H1 (cell line): ENCODE measurements around the gene ATP13A3. TPM values are rescaled to one million over a fixed set of nuclear protein-coding genes. Genes with fewer than 3 reads are reported as not detected.

ENCODE experiments used
- CTCF ChIA-PET: fragments of 300-600 bp; sonication (Branson Sonifier 250); formaldehyde crosslinking; loops from one replicate; lab custom pipeline; 2021; ENCODE audit not compliant: partially characterized antibody; lab: Charles Lee
- POLR2A ChIA-PET: fragments of 300-600 bp; sonication (Branson Sonifier 250); formaldehyde crosslinking; loops from one replicate; lab custom pipeline; 2021; ENCODE audit warnings: inconsistent platforms; ENCODE audit not compliant: partially characterized antibody; lab: Charles Lee
- DNase-seq, 2 experiments: peaks; one replicate each; pipeline versions ENCODE4 v3.0.0 to v3.0.0-alpha.2; 2010 to 2022; ENCODE audit warnings: low spot score in 2 of 2, low read depth in 1 of 2, mixed read lengths in 1 of 2
- FAIRE-seq: peaks from 2 replicates; lab custom pipeline; 2011; peaks lifted over from hg19 to GRCh38; lab: Jason Lieb, UNC
- H2AFZ ChIP-seq: 2 replicates; pipeline ENCODE4 v1.8.1; 2012; ENCODE audit warnings: low read length, inconsistent platforms
- H2AK5ac ChIP-seq: 2 replicates; pipeline ENCODE4 v1.6.1; 2013; ENCODE audit warnings: low read depth, low read length
- H2BK120ac ChIP-seq: replicated peaks from 2 replicates; pipeline ENCODE3; 2013; ENCODE audit warnings: low read depth, low read length, inconsistent platforms
- H2BK12ac ChIP-seq: 2 replicates; pipeline ENCODE4 v1.6.1; 2013; ENCODE audit warnings: low read depth, low read length
- H2BK15ac ChIP-seq: 2 replicates; pipeline ENCODE4 v1.6.1; 2013; ENCODE audit warnings: low read length
- H2BK20ac ChIP-seq: 2 replicates; pipeline ENCODE4 v1.6.1; 2013; ENCODE audit warnings: low read length
- H2BK5ac ChIP-seq: 2 replicates; pipeline ENCODE4 v1.6.1; 2013; ENCODE audit warnings: low read depth, low read length
- H3K14ac ChIP-seq: 2 replicates; pipeline ENCODE4 v1.6.1; 2013; ENCODE audit warnings: inconsistent platforms; ENCODE audit not compliant: insufficient read length
- H3K18ac ChIP-seq: 2 replicates; pipeline ENCODE4 v1.6.1; 2013; ENCODE audit warnings: low read length; ENCODE audit errors: extremely low read depth
- H3K23ac ChIP-seq: 2 replicates; pipeline ENCODE4 v1.6.1; 2013; ENCODE audit warnings: inconsistent platforms; ENCODE audit not compliant: insufficient read length
- H3K23me2 ChIP-seq: 2 replicates; pipeline ENCODE4 v1.6.1; 2013; ENCODE audit warnings: low read depth, low read length
- H3K27ac ChIP-seq: 2 replicates; pipeline ENCODE4 v1.6.1; 2011; ENCODE audit warnings: low read depth, low read length, inconsistent platforms
- H3K27me3 ChIP-seq, 4 experiments: replicated peaks in 1 of 4; 1 replicate in 1 of 4; 2 replicates in 3 of 4; pipeline versions ENCODE4 v1.6.1 to v1.8.1; 2011 to 2013; ENCODE audit warnings: low read length in 3 of 4, mild to moderate bottlenecking in 3 of 4, inconsistent platforms in 2 of 4, mixed read lengths in 2 of 4, moderate library complexity in 1 of 4; ENCODE audit not compliant: control insufficient read depth in 3 of 4, insufficient read depth in 3 of 4; ENCODE audit errors: extremely low read depth in 1 of 4
- H3K36me3 ChIP-seq, 4 experiments: 2 replicates each; pipeline versions ENCODE4 v1.6.1 to v1.8.1; 2011 to 2013; ENCODE audit warnings: mild to moderate bottlenecking in 4 of 4, low read length in 3 of 4, moderate library complexity in 2 of 4, control low read depth in 1 of 4, inconsistent platforms in 1 of 4; ENCODE audit not compliant: insufficient read depth in 4 of 4, control insufficient read depth in 2 of 4
- H3K4ac ChIP-seq: replicated peaks from 2 replicates; pipeline ENCODE3; 2013; ENCODE audit warnings: low read length, low read depth, mixed read lengths, inconsistent platforms; ENCODE audit not compliant: insufficient read length
- H3K4me1 ChIP-seq, 4 experiments: replicated peaks in 1 of 4; 1 replicate in 1 of 4; 2 replicates in 3 of 4; pipeline versions ENCODE4 v1.6.1 to v1.8.1; 2011 to 2013; ENCODE audit warnings: low read length in 3 of 4, inconsistent platforms in 2 of 4, mixed read lengths in 1 of 4; ENCODE audit not compliant: insufficient read depth in 4 of 4, control insufficient read depth in 3 of 4
- H3K4me2 ChIP-seq, 2 experiments: 2 replicates each; pipeline versions ENCODE4 v1.6.1 to v1.8.1; 2011 to 2013; ENCODE audit warnings: low read depth in 2 of 2, low read length in 2 of 2, control low read depth in 1 of 2, inconsistent platforms in 1 of 2, mild to moderate bottlenecking in 1 of 2; ENCODE audit not compliant: insufficient read depth in 1 of 2
- H3K4me3 ChIP-seq, 4 experiments: fragments of 200-600, 300-600 bp in 1 of 4; sonication (generic), shearing (Covaris generic), sonication (Bioruptor Twin) in 1 of 4; 2 replicates each; pipeline versions ENCODE4 v1.5.1 to v1.8.1; 2011 to 2016; ENCODE audit warnings: low read length in 4 of 4, low read depth in 3 of 4, control low read depth in 2 of 4, inconsistent platforms in 2 of 4, mild to moderate bottlenecking in 2 of 4, mixed read lengths in 1 of 4, moderate library complexity in 1 of 4; ENCODE audit not compliant: insufficient read depth in 2 of 4; ENCODE audit errors: extremely low read depth in 1 of 4
- H3K56ac ChIP-seq: replicated peaks from 2 replicates; pipeline ENCODE3; 2013; ENCODE audit warnings: low read depth, mild to moderate bottlenecking, mixed read lengths, low read length, inconsistent platforms; ENCODE audit not compliant: insufficient read length
- H3K79me1 ChIP-seq: 2 replicates; pipeline ENCODE4 v1.6.1; 2013; ENCODE audit warnings: low read depth, low read length, control low read depth
- H3K79me2 ChIP-seq, 2 experiments: 2 replicates each; pipeline versions ENCODE4 v1.6.1 to v1.8.1; 2012 to 2013; ENCODE audit warnings: low read length in 2 of 2, mild to moderate bottlenecking in 2 of 2, inconsistent platforms in 1 of 2; ENCODE audit not compliant: insufficient read depth in 2 of 2, control insufficient read depth in 1 of 2
- H3K9ac ChIP-seq, 4 experiments: replicated peaks in 1 of 4; 1 replicate in 1 of 4; 2 replicates in 3 of 4; pipeline versions ENCODE4 v1.6.1 to v1.8.1; 2011 to 2013; ENCODE audit warnings: low read depth in 3 of 4, low read length in 3 of 4, control low read depth in 2 of 4, mild to moderate bottlenecking in 2 of 4, moderate library complexity in 2 of 4, inconsistent platforms in 1 of 4; ENCODE audit errors: extremely low read depth in 1 of 4
- H3K9me3 ChIP-seq, 2 experiments: 2 replicates each; pipeline versions ENCODE4 v1.6.1 to v1.8.1; 2012 to 2013; ENCODE audit warnings: mild to moderate bottlenecking in 2 of 2, moderate library complexity in 2 of 2, control low read depth in 1 of 2, inconsistent platforms in 1 of 2, low read depth in 1 of 2, low read length in 1 of 2, mixed read lengths in 1 of 2; ENCODE audit not compliant: insufficient read depth in 2 of 2
- H4K20me1 ChIP-seq, 2 experiments: replicated peaks in 1 of 2; 2 replicates each; pipeline versions ENCODE3 to v1.8.1; 2011 to 2013; ENCODE audit warnings: inconsistent platforms in 2 of 2, low read length in 2 of 2, mild to moderate bottlenecking in 1 of 2; ENCODE audit not compliant: insufficient read depth in 2 of 2, control insufficient read depth in 1 of 2
- H4K5ac ChIP-seq: 2 replicates; pipeline ENCODE4 v1.6.1; 2013; ENCODE audit warnings: low read length, low read depth, mixed read lengths, inconsistent platforms; ENCODE audit not compliant: insufficient read length
- H4K8ac ChIP-seq: 2 replicates; pipeline ENCODE4 v1.8.0; 2013; ENCODE audit warnings: mild to moderate bottlenecking, moderate library complexity, low read length, inconsistent platforms; ENCODE audit not compliant: insufficient read depth; ENCODE audit errors: extremely low read depth
- H4K91ac ChIP-seq: replicated peaks from 2 replicates; pipeline ENCODE3; 2013; ENCODE audit warnings: low read length, mixed read lengths, inconsistent platforms; ENCODE audit not compliant: insufficient read length
- ASH2L ChIP-seq: fragments of 200-600, 300-600 bp; sonication (generic); IDR thresholded peaks from one replicate; pipeline ENCODE4 v1.7.1; 2017; ENCODE audit warnings: low read length
- BACH1 ChIP-seq: IDR thresholded peaks from 2 replicates; pipeline ENCODE4 v1.6.1; 2012; ENCODE audit warnings: low read length, improper control_type of control experiment
- BRCA1 ChIP-seq: IDR thresholded peaks from 2 replicates; pipeline ENCODE4 v1.6.1; 2012; ENCODE audit warnings: low read depth, low read length, improper control_type of control experiment
- CHD1 ChIP-seq: IDR thresholded peaks from 2 replicates; pipeline ENCODE4 v1.6.1; 2012; ENCODE audit warnings: low read depth, low read length, improper control_type of control experiment
- CREB1 ChIP-seq: IDR thresholded peaks from 2 replicates; pipeline ENCODE4 v1.6.1; 2012; ENCODE audit warnings: inconsistent platforms
- JUND ChIP-seq: IDR thresholded peaks from 2 replicates; pipeline ENCODE4 v1.6.1; 2011; ENCODE audit warnings: mild to moderate bottlenecking, improper control_type of control experiment, low read length
- KDM1A ChIP-seq: fragments of 200-600, 300-600 bp; sonication (generic); IDR thresholded peaks from 2 replicates; pipeline ENCODE4 v1.7.1; 2016; ENCODE audit warnings: mild to moderate bottlenecking, low read length, borderline replicate concordance
- KDM4A ChIP-seq: IDR thresholded peaks from one replicate; pipeline ENCODE4 v1.7.1; 2012; ENCODE audit warnings: low read depth, mild to moderate bottlenecking, moderate library complexity, low read length, inconsistent platforms; ENCODE audit not compliant: severe bottlenecking
- MAFK ChIP-seq: IDR thresholded peaks from 2 replicates; pipeline ENCODE4 v1.6.1; 2012; ENCODE audit warnings: low read depth, mild to moderate bottlenecking, improper control_type of control experiment, low read length
- MAX ChIP-seq: IDR thresholded peaks from 2 replicates; pipeline ENCODE4 v1.6.1; 2012; ENCODE audit warnings: inconsistent platforms
- POU5F1 ChIP-seq: IDR thresholded peaks from 2 replicates; pipeline ENCODE4 v1.6.1; 2011; ENCODE audit warnings: low read depth, mild to moderate bottlenecking, low read length, moderate library complexity
- RFX5 ChIP-seq: IDR thresholded peaks from 2 replicates; pipeline ENCODE4 v1.6.1; 2011; ENCODE audit warnings: low read depth, low read length, improper control_type of control experiment, borderline replicate concordance
- SAP30 ChIP-seq: fragments of 300-600 bp; sonication (generic); IDR thresholded peaks from 2 replicates; pipeline ENCODE4 v1.7.1; 2012; ENCODE audit warnings: low read length, moderate library complexity, mild to moderate bottlenecking, inconsistent platforms; ENCODE audit not compliant: insufficient read depth, insufficient replicate concordance
- SRF ChIP-seq: IDR thresholded peaks from 2 replicates; pipeline ENCODE4 v1.6.1; 2011; ENCODE audit warnings: mild to moderate bottlenecking, low read depth, low read length, moderate library complexity
- ZNF274 ChIP-seq: IDR thresholded peaks from 2 replicates; pipeline ENCODE4 v1.7.0; 2012; ENCODE audit warnings: low read length, borderline replicate concordance; ENCODE audit errors: extremely low read depth
- WGBS, 2 experiments: shearing (Covaris generic) in 1 of 2; methylation state at CpG; one replicate each; pipeline versions ENCODE4 v1.1.6 to v1.1.7; 2013 to 2015; ENCODE audit warnings: low lambda C conversion rate in 2 of 2, mixed read lengths in 2 of 2, inconsistent platforms in 1 of 2, low coverage in 1 of 2, missing lambda C conversion rate in 1 of 2; ENCODE audit not compliant: insufficient replicate concordance in 2 of 2, insufficient coverage in 1 of 2, insufficient read length in 1 of 2; ENCODE audit errors: extremely low coverage in 1 of 2, missing lambda C conversion rate in 1 of 2; 5-methylcytosine and 5-hydroxymethylcytosine counted together
- polyA plus RNA-seq, 7 experiments: library from polyadenylated mRNA; depleted of rRNA in 3 of 7; stranded (reverse) in 5 of 7; unstranded in 2 of 7; fragments of >200 nt in 5 of 7; fragments of 200-250 nt in 2 of 7; gene quantifications; 1 replicate in 5 of 7; 2 replicates in 1 of 7; 4 replicates in 1 of 7; pipeline versions ENCODE4 v1.2.1 to v1.2.3, GENCODE V29; 2011 to 2013; ENCODE audit warnings: missing spikeins in 2 of 7, mixed read lengths in 2 of 7
- total RNA-seq: library from RNA; stranded (reverse); fragmentation: NEBNext Ultra II Directional; extraction: Animal tissue kit (Norgen Biotek cat#: 25700); gene quantifications from 2 replicates; pipeline ENCODE4 v1.2.1, GENCODE V29; 2021

Gene ATP13A3
- total and polyA plus RNA-seq, 2 of the 8 experiments (the other 6 are each of a cell fraction or from before 2014, with no cell fraction given) = 18.6 to 92.2 TPM

GRCh38 chr3:194423317-194423716, 63.5 kb downstream of the ATP13A3 start:
- no peak overlapping the region for H3K56ac ChIP-seq

More at GRCh38 chr3:194423317-194423716, 63.5 kb downstream of the ATP13A3 start:
- 87% methylated on average over 3 of the region's 3 CpGs; no CpG with 5 or more reads in 1 of the 2 experiments for WGBS, 2 experiments
- Histone ChIP-seq H3K4me2 (no peak overlapping the region), H3K23ac (no peak overlapping the region), H3K79me1 (no peaks in the 10 kb centered on the region), H4K5ac (no peak overlapping the region), H2BK120ac (no peak overlapping the region), H2BK5ac (no peak overlapping the region), H4K91ac (no peak overlapping the region), H2AK5ac (no peak overlapping the region), H3K27ac (no peak overlapping the region), H3K4me3 (no peak overlapping the region), H2AFZ (no peak overlapping the region), H3K23me2 (no peaks in the 10 kb centered on the region), H2BK15ac (no peak overlapping the region), H3K4ac (no peak overlapping the region), H3K4me1 (no peaks in the 10 kb centered on the region; a peak in 1 of 7 replicates), H2BK20ac (no peak overlapping the region), H3K79me2 (no peaks in the 10 kb centered on the region), H4K8ac (no peak overlapping the region), H2BK12ac (no peak overlapping the region), H3K9me3 (no peaks in the 10 kb centered on the region), H3K9ac (no peak overlapping the region), H3K14ac (no peak overlapping the region), H3K18ac (no peak overlapping the region), H4K20me1 (no peaks in the 10 kb centered on the region), H3K27me3 (no peaks in the 10 kb centered on the region), H3K36me3 (peaks cover 8 to 51% (median 21%) of the 10 kb centered on the region in 4 experiments; a peak in 6 of 8 replicates)
- no peak for DNase-seq
- ChIA-PET CTCF (no interaction called here), POLR2A (no interaction called here)
- FAIRE-seq = no peak
- TF ChIP-seq KDM4A (no peak), SRF (no peak), RFX5 (no peak), BACH1 (no peak), SAP30 (no peak), JUND (no peak), BRCA1 (no peak), KDM1A (no peak), POU5F1 (no peak), MAX (no peak), CREB1 (no peak), ASH2L (no peak), CHD1 (no peak), ZNF274 (no peak), MAFK (no peak)
